ENCODE data around the gene MACROD1. TPM values are rescaled to one million over a fixed set of nuclear protein-coding genes. Genes with fewer than 3 reads are reported as not detected.

Gene MACROD1
- total and polyA plus RNA-seq, 2 of the 13 experiments (the other 11 are each of a cell fraction or from before 2014, with no cell fraction given), result 23.1 to 34.5 TPM

DNA sequence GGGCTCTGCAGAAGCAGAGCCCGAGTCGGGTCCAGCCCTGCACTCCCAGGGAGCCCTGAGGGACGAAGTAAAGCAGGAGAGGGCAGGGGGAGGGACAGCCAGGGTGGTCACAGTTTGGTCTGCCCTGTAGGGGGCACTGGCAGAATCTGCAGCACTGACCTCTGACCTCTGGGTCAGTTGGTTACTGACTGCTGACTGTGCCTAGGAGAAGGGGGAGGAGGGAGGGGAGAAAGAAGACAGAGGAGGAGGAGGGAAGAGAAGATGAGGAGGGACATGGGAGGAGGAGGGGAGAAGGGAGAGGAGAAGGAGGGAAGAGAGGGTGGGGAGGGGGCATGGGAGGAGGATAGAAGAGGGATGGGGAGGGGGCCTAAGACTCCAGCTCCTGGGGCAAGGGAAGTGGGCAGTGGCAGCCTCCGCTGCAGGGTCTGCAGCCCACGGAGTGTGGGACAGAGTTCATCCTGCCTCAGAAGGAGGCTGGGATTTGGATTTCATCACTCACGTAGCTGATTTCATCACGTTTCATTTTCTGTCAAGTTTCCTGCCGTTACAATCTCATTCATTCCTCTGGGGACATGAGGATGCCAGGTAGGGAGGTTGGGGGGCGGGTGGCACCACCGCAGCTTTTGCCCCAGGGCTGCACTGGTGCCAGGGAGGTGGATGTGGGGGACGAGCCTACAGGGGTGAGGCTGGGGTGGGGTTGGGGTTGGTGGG, 75.0 kb downstream of the MACROD1 start (continued):
- TF ChIP-seq, protein P1, sequence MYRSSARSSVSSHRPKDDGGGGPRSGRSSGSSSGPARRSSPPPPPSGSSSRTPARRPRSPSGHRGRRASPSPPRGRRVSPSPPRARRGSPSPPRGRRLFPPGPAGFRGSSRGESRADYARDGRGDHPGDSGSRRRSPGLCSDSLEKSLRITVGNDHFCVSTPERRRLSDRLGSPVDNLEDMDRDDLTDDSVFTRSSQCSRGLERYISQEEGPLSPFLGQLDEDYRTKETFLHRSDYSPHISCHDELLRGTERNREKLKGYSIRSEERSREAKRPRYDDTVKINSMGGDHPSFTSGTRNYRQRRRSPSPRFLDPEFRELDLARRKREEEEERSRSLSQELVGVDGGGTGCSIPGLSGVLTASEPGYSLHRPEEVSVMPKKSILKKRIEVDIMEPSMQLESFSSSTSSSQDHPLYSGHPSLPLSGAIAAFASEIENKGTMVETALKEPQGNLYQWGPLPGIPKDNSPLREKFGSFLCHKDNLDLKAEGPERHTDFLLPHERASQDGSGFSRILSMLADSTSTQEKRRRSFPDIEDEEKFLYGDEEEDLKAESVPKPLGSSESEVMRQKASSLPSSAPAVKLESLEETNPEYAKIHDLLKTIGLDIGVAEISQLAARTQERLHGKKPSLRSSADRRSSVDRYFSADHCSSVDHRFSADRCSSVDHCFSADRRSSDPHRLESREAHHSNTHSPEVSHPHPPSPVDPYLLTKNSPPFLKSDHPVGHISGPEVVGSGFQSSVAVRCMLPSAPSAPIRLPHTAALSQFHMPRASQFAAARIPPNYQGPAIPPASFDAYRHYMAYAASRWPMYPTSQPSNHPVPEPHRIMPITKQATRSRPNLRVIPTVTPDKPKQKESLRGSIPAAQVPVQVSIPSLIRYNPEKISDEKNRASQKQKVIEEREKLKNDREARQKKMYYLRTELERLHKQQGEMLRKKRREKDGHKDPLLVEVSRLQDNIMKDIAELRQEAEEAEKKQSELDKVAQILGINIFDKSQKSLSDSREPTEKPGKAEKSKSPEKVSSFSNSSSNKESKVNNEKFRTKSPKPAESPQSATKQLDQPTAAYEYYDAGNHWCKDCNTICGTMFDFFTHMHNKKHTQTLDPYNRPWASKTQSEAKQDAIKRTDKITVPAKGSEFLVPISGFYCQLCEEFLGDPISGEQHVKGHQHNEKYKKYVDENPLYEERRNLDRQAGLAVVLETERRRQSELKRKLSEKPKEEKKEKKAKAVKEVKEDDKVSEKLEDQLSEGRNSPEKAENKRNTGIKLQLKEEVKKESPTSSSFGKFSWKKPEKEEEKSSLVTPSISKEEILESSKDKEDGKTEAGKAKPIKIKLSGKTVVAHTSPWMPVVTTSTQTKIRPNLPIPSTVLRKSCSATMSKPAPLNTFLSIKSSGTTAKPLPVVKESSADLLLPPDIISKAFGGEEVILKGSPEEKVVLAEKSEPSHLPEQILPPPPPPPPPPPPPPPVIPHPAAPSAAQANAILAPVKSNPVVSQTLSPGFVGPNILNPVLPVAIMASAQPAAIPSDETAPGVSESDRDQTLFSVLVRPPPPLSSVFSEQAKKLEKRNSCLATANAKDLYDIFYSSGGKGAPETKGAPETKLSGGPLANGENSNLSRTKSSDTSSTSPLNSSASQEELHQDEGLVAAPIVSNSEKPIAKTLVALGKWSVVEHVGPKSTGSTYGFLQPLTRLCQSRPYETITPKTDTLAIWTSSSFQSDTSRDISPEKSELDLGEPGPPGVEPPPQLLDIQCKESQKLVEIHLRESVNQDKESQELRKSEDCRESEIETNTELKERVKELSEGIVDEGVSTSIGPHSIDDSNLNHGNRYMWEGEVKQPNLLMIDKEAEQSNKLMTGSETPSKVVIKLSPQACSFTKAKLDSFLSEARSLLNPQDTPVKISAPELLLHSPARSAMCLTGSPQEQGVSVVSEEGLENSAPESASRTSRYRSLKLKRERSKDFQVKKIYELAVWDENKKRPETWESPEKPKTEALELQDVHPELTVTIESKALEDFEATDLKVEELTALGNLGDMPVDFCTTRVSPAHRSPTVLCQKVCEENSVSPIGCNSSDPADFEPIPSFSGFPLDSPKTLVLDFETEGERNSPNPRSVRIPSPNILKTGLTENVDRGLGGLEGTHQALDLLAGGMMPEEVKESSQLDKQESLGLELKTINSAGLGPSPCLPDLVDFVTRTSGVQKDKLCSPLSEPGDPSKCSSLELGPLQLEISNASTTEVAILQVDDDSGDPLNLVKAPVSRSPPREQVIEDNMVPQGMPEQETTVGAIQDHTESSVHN (CRISPR knock-in tag; IDR thresholded peaks at IDR 0.05), result no peak
- TF ChIP-seq PAF1 (CRISPR knock-in tag; IDR thresholded peaks at IDR 0.05), result no peak
- TF ChIP-seq, protein P2, sequence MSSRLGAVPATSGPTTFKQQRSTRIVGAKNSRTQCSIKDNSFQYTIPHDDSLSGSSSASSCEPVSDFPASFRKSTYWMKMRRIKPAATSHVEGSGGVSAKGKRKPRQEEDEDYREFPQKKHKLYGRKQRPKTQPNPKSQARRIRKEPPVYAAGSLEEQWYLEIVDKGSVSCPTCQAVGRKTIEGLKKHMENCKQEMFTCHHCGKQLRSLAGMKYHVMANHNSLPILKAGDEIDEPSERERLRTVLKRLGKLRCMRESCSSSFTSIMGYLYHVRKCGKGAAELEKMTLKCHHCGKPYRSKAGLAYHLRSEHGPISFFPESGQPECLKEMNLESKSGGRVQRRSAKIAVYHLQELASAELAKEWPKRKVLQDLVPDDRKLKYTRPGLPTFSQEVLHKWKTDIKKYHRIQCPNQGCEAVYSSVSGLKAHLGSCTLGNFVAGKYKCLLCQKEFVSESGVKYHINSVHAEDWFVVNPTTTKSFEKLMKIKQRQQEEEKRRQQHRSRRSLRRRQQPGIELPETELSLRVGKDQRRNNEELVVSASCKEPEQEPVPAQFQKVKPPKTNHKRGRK (CRISPR knock-in tag; IDR thresholded peaks at IDR 0.05), result no peak
- TF ChIP-seq ZIK1 (CRISPR knock-in tag; IDR thresholded peaks at IDR 0.05; ENCODE audit: borderline replicate concordance, low read depth), result no peak
- TF ChIP-seq, protein P3, sequence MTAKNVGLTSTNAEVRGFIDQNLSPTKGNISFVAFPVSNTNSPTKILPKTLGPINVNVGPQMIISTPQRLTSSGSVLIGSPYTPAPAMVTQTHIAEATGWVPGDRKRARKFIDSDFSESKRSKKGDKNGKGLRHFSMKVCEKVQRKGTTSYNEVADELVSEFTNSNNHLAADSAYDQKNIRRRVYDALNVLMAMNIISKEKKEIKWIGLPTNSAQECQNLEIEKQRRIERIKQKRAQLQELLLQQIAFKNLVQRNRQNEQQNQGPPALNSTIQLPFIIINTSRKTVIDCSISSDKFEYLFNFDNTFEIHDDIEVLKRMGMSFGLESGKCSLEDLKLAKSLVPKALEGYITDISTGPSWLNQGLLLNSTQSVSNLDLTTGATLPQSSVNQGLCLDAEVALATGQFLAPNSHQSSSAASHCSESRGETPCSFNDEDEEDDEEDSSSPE (CRISPR knock-in tag; IDR thresholded peaks at IDR 0.05), result no peak
- TF ChIP-seq SAP130 (CRISPR knock-in tag; IDR thresholded peaks at IDR 0.05; ENCODE audit: low read depth), result 0 out of 2 replicates have a peak, but pooled peaks have one; percentile 11
- TF ChIP-seq, protein P4, sequence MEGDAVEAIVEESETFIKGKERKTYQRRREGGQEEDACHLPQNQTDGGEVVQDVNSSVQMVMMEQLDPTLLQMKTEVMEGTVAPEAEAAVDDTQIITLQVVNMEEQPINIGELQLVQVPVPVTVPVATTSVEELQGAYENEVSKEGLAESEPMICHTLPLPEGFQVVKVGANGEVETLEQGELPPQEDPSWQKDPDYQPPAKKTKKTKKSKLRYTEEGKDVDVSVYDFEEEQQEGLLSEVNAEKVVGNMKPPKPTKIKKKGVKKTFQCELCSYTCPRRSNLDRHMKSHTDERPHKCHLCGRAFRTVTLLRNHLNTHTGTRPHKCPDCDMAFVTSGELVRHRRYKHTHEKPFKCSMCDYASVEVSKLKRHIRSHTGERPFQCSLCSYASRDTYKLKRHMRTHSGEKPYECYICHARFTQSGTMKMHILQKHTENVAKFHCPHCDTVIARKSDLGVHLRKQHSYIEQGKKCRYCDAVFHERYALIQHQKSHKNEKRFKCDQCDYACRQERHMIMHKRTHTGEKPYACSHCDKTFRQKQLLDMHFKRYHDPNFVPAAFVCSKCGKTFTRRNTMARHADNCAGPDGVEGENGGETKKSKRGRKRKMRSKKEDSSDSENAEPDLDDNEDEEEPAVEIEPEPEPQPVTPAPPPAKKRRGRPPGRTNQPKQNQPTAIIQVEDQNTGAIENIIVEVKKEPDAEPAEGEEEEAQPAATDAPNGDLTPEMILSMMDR (CRISPR knock-in tag; IDR thresholded peaks at IDR 0.05), result peak; percentile 42
- no peak for TF ChIP-seq ATF7-NPFF (CRISPR knock-in tag; IDR thresholded peaks at IDR 0.05; ENCODE audit: low read depth)
- no peak for TF ChIP-seq ZSCAN9 (CRISPR knock-in tag; IDR thresholded peaks at IDR 0.05; ENCODE audit: borderline replicate concordance)
- TF ChIP-seq, protein P5, sequence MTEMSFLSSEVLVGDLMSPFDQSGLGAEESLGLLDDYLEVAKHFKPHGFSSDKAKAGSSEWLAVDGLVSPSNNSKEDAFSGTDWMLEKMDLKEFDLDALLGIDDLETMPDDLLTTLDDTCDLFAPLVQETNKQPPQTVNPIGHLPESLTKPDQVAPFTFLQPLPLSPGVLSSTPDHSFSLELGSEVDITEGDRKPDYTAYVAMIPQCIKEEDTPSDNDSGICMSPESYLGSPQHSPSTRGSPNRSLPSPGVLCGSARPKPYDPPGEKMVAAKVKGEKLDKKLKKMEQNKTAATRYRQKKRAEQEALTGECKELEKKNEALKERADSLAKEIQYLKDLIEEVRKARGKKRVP (CRISPR knock-in tag; IDR thresholded peaks at IDR 0.05), result peak; percentile 52 to 97; a peak in 3 of 4 replicates
- no peak for TF ChIP-seq NRL (CRISPR knock-in tag; IDR thresholded peaks at IDR 0.05; ENCODE audit: borderline replicate concordance)
- no peak for TF ChIP-seq ZNF644 (CRISPR knock-in tag; IDR thresholded peaks at IDR 0.05; ENCODE audit: low read depth)
- TF ChIP-seq AKAP8 (CRISPR knock-in tag; IDR thresholded peaks at IDR 0.05), result no peak
- no peak for TF ChIP-seq ZSCAN22 (CRISPR knock-in tag; IDR thresholded peaks at IDR 0.05)
- TF ChIP-seq BORCS8-MEF2B (CRISPR knock-in tag; IDR thresholded peaks at IDR 0.05), result no peak

Data from HepG2 (cell line).